AG09319 (cell line): ENCODE measurements around the gene LPAR2.

Experiments used
- DNase-seq: peaks from one replicate; pipeline ENCODE4 v3.0.0-alpha.2; 2010; ENCODE audit warnings: low read depth; ENCODE audit errors: extremely low read depth
- TF ChIP-seq, protein P1 (sequence below): IDR thresholded peaks from 2 replicates; pipeline ENCODE4 v1.5.1; 2011; ENCODE audit warnings: low read depth, mild to moderate bottlenecking, inconsistent platforms, low read length, moderate library complexity

The LPAR2 gene

DNA sequence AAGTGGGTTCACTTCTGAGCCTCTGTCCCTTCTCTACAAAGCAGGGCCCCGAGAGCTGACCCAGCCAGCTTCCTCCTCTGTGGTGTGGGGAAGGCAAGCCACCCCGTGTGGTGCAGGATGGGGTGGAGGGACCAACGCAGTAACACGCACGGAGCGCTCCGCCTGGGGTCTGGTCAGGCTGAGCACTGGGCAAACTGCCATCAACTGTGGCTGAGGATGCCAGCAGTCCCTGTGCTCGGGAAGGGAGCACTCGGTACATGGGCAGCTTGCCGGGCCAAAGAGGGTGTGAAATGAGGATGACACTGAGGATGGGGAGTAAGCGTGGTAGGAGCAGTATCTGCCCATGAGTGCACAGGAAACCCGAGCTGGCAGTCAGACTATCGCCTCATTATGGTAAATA lies 23.1 kb upstream of the LPAR2 start:
- TF ChIP-seq, protein P1, sequence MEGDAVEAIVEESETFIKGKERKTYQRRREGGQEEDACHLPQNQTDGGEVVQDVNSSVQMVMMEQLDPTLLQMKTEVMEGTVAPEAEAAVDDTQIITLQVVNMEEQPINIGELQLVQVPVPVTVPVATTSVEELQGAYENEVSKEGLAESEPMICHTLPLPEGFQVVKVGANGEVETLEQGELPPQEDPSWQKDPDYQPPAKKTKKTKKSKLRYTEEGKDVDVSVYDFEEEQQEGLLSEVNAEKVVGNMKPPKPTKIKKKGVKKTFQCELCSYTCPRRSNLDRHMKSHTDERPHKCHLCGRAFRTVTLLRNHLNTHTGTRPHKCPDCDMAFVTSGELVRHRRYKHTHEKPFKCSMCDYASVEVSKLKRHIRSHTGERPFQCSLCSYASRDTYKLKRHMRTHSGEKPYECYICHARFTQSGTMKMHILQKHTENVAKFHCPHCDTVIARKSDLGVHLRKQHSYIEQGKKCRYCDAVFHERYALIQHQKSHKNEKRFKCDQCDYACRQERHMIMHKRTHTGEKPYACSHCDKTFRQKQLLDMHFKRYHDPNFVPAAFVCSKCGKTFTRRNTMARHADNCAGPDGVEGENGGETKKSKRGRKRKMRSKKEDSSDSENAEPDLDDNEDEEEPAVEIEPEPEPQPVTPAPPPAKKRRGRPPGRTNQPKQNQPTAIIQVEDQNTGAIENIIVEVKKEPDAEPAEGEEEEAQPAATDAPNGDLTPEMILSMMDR: no peak
- no peak for DNase-seq

DNA sequence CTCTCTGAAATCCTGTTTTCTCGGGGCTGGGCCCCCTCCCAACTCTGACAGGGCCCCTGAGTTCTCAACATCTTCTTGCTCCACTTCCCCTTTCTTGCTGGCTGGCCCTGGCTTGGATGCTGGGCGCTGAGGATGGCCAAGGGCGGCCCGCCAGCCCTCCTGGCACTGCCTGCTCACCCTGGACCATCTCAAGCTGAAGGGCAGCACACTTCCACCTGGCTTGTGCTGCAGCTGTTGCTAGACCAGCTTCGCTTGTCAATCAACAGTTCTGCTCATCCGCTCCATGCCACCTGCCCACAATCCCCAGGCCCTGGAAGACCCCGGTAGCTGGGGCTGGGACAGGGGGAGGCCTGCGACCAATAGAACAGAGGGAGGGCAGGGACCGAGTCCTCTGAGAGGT lies 22.3 kb upstream of the LPAR2 start:
- DNase-seq: no peak
- TF ChIP-seq, protein P1: no peak

DNA sequence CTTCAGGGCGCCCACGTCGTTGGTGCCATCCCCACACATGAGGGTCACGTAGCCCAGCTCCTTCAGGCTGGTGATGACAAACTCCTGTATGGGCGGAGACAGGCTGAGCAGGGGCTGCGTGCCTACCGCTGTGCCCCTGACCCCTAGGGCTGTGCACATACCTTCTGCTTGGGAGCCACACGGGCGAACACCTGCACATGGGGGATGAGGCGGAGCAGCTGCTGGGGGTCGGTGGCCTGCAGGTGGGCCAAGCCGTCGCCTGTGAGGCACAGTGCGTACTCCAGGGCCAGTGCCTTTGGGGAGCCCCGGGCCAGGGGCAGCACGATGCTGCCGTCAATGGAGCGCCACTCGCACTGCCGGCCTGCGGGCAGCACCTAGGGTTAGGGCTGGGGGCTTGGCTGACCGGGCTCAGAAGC lies 21.6 kb upstream of the LPAR2 start:
- DNase-seq: no peak
- TF ChIP-seq, protein P1: no peak

DNA sequence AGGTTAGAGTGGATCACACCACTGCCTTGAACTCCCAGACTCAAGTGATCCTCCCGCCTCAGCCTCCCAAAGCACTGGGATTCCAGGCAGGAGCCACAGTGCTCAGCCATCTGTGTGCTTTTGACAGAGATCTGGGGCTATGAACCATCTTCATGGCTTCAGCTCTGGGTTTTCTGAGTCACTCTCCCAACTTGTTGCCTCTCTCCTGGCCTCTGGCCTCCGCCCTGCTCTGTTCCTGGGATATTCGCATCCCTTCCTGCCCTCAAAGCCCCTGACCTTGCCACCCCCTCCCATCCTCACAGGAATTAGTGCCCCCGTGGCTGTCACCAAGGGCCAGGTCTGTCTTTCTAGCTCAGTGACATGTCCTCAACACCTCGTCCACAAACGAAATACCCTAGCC lies 21.1 kb upstream of the LPAR2 start:
- no peak for DNase-seq
- TF ChIP-seq, protein P1: no peak

GRCh38 chr19:19647037-19647835 lies 19.2 kb upstream of the LPAR2 start:
- no peak for DNase-seq
- TF ChIP-seq, protein P1: no peak

GRCh38 chr19:19645233-19645870 lies 17.3 kb upstream of the LPAR2 start:
- DNase-seq: no peak
- TF ChIP-seq, protein P1: no peak

DNA sequence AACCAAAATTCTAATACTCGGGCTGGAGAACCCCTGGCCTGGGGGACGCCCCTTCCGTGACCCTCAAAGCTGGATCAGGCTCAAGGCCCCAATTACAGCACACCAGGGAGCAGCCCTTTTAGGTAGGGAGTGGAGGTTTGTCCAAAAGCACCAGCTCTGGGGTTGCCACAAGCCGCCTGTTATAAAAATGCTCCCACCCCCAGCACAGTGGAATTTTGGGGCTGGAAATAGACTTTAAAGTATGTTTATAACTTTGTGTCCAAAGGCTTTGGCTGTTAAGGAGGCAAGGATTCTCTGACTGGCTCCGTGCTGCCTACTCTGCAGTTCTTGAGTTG lies 16.0 kb upstream of the LPAR2 start:
- TF ChIP-seq, protein P1: no peak

More for the DNA sequence above, 16.0 kb upstream of the LPAR2 start:
- no peak for DNase-seq
